Nephron (organoid): ENCODE results near the gene TAF8.
A peak's percentile ranks its signal among the peaks of the same experiment; 100 is the strongest.

Experiments
- H3K27ac Mint-ChIP-seq, 3 experiments: 2 replicates each; pipeline ENCODE4 v1.8.0; 2020; ENCODE audit warnings: mixed read lengths in 3 of 3, mild to moderate bottlenecking in 2 of 3, moderate library complexity in 1 of 3
- H3K27me3 Mint-ChIP-seq: 2 replicates; pipeline ENCODE4 v1.8.0; 2021; ENCODE audit warnings: low read depth, mild to moderate bottlenecking, moderate library complexity, mixed read lengths
- H3K36me3 Mint-ChIP-seq: 2 replicates; pipeline ENCODE4 v1.8.0; 2020; ENCODE audit warnings: low read depth, mixed read lengths
- H3K4me1 Mint-ChIP-seq: 2 replicates; pipeline ENCODE4 v1.8.0; 2020; ENCODE audit warnings: mixed read lengths
- H3K4me3 Mint-ChIP-seq, 3 experiments: 2 replicates each; pipeline ENCODE4 v1.8.0; 2020; ENCODE audit warnings: mild to moderate bottlenecking in 3 of 3, mixed read lengths in 3 of 3, moderate library complexity in 2 of 3
- H3K9me3 Mint-ChIP-seq: 2 replicates; pipeline ENCODE4 v1.8.0; 2020; ENCODE audit warnings: mixed read lengths
- CTCF ChIP-seq, 3 experiments: fragments of 200-600 bp; sonication (generic); IDR thresholded peaks; one replicate each; pipeline ENCODE4 v1.5.0; 2021; ENCODE audit warnings: antibody characterized with exemption in 3 of 3; ENCODE audit not compliant: unreplicated experiment in 3 of 3

Gene TAF8

GRCh38 chr6:42047790-42048405, 2.4 kb upstream of the TAF8 start:
- Mint-ChIP-seq H3K27me3 (peaks cover 5% of the 10 kb centered on the region), H3K27ac (peak overlapping the region; percentile 30 to 89 (median 48)), H3K36me3 (peaks cover 12% of the 10 kb centered on the region), H3K4me3 (peak overlapping the region; percentile 85 to 97 (median 86)), H3K4me1 (peaks cover 55% of the 10 kb centered on the region), H3K9me3 (no peaks in the 10 kb centered on the region)
- no peak for TF ChIP-seq CTCF (IDR thresholded peaks at IDR 0.05; ENCODE audit: unreplicated experiment in 3 of 3)

- no peaks in the 10 kb centered on the region for H3K9me3 Mint-ChIP-seq
- peak overlapping the region; percentile 97 to 98 (median 97) for H3K4me3 Mint-ChIP-seq
- no peak for TF ChIP-seq CTCF (IDR thresholded peaks at IDR 0.05; ENCODE audit: unreplicated experiment in 3 of 3)
- peaks cover 5% of the 10 kb centered on the region for H3K27me3 Mint-ChIP-seq
- peak overlapping the region in 2 of 3 experiments; percentile 31 to 100 for H3K27ac Mint-ChIP-seq
- peaks cover 51% of the 10 kb centered on the region for H3K4me1 Mint-ChIP-seq
- H3K36me3 Mint-ChIP-seq: peaks cover 19% of the 10 kb centered on the region
These were observed 1.1 kb upstream of the TAF8 start for GRCh38 chr6:42049116-42049809.

- Mint-ChIP-seq H3K27me3 (peaks cover 5% of the 10 kb centered on the region), H3K36me3 (peaks cover 22% of the 10 kb centered on the region), H3K4me3 (peak overlapping the region; percentile 97 to 98 (median 97)), H3K4me1 (peaks cover 45% of the 10 kb centered on the region), H3K9me3 (no peaks in the 10 kb centered on the region), H3K27ac (peak overlapping the region; percentile 98 to 100 (median 100))
- no peak for TF ChIP-seq CTCF (IDR thresholded peaks at IDR 0.05; ENCODE audit: unreplicated experiment in 3 of 3)
These were observed 402 bp upstream of the TAF8 start for GRCh38 chr6:42049948-42050296.

GRCh38 chr6:42051268-42051653, 937 bp downstream of the TAF8 start:
- peak overlapping the region; percentile 97 to 98 (median 97) for H3K4me3 Mint-ChIP-seq
- no peaks in the 10 kb centered on the region for H3K9me3 Mint-ChIP-seq
- H3K27me3 Mint-ChIP-seq: peaks cover 5% of the 10 kb centered on the region
- H3K27ac Mint-ChIP-seq: peak overlapping the region; percentile 22 to 98 (median 55)
- H3K4me1 Mint-ChIP-seq: peaks cover 32% of the 10 kb centered on the region
- no peak for TF ChIP-seq CTCF (IDR thresholded peaks at IDR 0.05; ENCODE audit: unreplicated experiment in 3 of 3)
- peaks cover 34% of the 10 kb centered on the region for H3K36me3 Mint-ChIP-seq

- Mint-ChIP-seq H3K27ac (no peak overlapping the region), H3K27me3 (no peaks in the 10 kb centered on the region), H3K4me1 (peaks cover 12% of the 10 kb centered on the region), H3K36me3 (peaks cover 57% of the 10 kb centered on the region), H3K4me3 (peak overlapping the region in 2 of 3 experiments; percentile 16 to 17), H3K9me3 (no peaks in the 10 kb centered on the region)
- no peak for TF ChIP-seq CTCF (IDR thresholded peaks at IDR 0.05; ENCODE audit: unreplicated experiment in 3 of 3)
These were observed 3.3 kb downstream of the TAF8 start for GRCh38 chr6:42053601-42054000.

- peaks cover 4% of the 10 kb centered on the region for H3K27me3 Mint-ChIP-seq
- no peaks in the 10 kb centered on the region for H3K9me3 Mint-ChIP-seq
- no peaks in the 10 kb centered on the region for H3K4me1 Mint-ChIP-seq
- TF ChIP-seq CTCF (IDR thresholded peaks at IDR 0.05; ENCODE audit: unreplicated experiment in 3 of 3): no peak
- H3K4me3 Mint-ChIP-seq: no peak overlapping the region
- peaks cover 88% of the 10 kb centered on the region for H3K36me3 Mint-ChIP-seq
- no peak overlapping the region for H3K27ac Mint-ChIP-seq
These were observed 9.4 kb downstream of the TAF8 start for GRCh38 chr6:42059743-42060142.
